Gastroesophageal sphincter (tissue), 3 donors: ENCODE measurements around the gene ZNF76.

Source experiments
- EP300 ChIP-seq: sonication (generic); formaldehyde crosslinking; IDR thresholded peaks from one replicate; pipeline ENCODE4 v1.6.1; 2017; ENCODE audit warnings: antibody characterized with exemption, mild to moderate bottlenecking
- POLR2A ChIP-seq, 2 donors: fragments of 450-650 bp; IDR thresholded peaks; one replicate each; pipeline ENCODE4 v1.6.1; 2017; ENCODE audit warnings: antibody characterized with exemption in 2 of 2, mild to moderate bottlenecking in 2 of 2, moderate library complexity in 1 of 2
- TF ChIP-seq, protein P1 (sequence below), 4 experiments: fragments of 200-600 bp in 2 of 4; fragments of 450-650 bp in 2 of 4; sonication (generic) in 1 of 4; IDR thresholded peaks; one replicate each; pipeline ENCODE4 v1.5.1; 2017 to 2019; ENCODE audit warnings: antibody characterized with exemption in 4 of 4, mild to moderate bottlenecking in 2 of 4, moderate library complexity in 2 of 4

DNA sequence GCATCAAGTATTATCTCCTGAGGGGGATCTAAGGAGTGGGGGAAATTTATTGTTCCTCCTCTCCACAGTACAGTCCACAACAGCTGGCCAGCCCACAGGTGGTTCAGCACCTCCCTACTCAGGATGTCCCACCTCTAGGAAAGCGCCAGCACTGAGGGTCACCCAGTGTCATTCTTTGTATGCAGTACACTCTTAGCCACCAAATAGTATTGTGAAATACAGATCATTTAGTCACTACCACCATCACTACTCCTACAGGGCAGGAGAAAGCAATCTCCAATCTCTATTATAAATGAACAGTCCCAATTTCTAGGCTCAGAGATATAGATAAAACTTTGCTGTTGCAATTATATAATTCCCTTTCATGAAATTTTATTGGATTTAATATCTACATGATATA is 6.3 kb upstream of the ZNF76 start:
- TF ChIP-seq, protein P1, sequence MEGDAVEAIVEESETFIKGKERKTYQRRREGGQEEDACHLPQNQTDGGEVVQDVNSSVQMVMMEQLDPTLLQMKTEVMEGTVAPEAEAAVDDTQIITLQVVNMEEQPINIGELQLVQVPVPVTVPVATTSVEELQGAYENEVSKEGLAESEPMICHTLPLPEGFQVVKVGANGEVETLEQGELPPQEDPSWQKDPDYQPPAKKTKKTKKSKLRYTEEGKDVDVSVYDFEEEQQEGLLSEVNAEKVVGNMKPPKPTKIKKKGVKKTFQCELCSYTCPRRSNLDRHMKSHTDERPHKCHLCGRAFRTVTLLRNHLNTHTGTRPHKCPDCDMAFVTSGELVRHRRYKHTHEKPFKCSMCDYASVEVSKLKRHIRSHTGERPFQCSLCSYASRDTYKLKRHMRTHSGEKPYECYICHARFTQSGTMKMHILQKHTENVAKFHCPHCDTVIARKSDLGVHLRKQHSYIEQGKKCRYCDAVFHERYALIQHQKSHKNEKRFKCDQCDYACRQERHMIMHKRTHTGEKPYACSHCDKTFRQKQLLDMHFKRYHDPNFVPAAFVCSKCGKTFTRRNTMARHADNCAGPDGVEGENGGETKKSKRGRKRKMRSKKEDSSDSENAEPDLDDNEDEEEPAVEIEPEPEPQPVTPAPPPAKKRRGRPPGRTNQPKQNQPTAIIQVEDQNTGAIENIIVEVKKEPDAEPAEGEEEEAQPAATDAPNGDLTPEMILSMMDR (IDR thresholded peaks at IDR 0.05): no peak
- TF ChIP-seq POLR2A (IDR thresholded peaks at IDR 0.05) (no peak), EP300 (no peak)
